Measurements from ENCODE around the gene MVB12A. TPM values are rescaled to one million over a fixed set of nuclear protein-coding genes. Genes with fewer than 3 reads are reported as not detected.

MVB12A gene
- total RNA-seq, 2 donors from 2014 or later, result 53.1 to 70.1 TPM

DNA sequence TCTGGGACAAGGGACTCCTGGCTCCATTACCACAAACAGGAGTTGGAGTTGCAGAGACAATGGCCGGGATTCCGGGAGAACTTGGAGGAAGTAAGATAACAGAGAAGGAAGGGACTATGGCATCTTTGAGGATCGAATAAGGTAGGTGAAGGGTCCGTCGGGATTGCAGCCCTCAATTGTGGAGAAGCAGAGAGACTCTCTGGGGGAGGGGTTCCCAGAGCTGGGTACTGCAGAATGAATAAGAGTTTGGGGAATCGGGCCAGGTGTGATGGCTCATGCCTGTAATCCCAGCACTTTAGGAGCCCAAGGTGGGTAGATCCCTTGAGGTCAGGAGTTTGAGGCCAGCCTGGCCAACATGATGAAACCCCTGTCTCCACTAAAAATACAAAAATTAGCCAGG lies 18.2 kb upstream of the MVB12A start:
- H3K36me3 ChIP-seq, result no peaks in the 10 kb centered on the region
- no peaks in the 10 kb centered on the region for H3K27me3 ChIP-seq
- no peak for TF ChIP-seq CTCF (IDR thresholded peaks at IDR 0.05)
- H3K27ac ChIP-seq, result no peak overlapping the region
- no peak for DNase-seq
- H3K4me1 ChIP-seq, result peaks cover 3% of the 10 kb centered on the region
- no peak overlapping the region for H3K9ac ChIP-seq (ENCODE audit: low read depth in 2 of 2, low read length in 2 of 2)
- H3K4me3 ChIP-seq, result no peak overlapping the region
- no peaks in the 10 kb centered on the region for H3K9me3 ChIP-seq
- intact Hi-C loops (cut with DNase I), result no loop called here

- H3K27me3 ChIP-seq, result no peaks in the 10 kb centered on the region
- H3K4me3 ChIP-seq, result peak overlapping the region; percentile 35
- H3K36me3 ChIP-seq, result no peaks in the 10 kb centered on the region
- DNase-seq, result no peak
- H3K9ac ChIP-seq (ENCODE audit: low read depth in 2 of 2, low read length in 2 of 2), result no peak overlapping the region
- H3K9me3 ChIP-seq, result no peaks in the 10 kb centered on the region
- peaks cover 3% of the 10 kb centered on the region for H3K4me1 ChIP-seq
- H3K27ac ChIP-seq, result no peak overlapping the region
- TF ChIP-seq CTCF (IDR thresholded peaks at IDR 0.05), result no peak
- intact Hi-C loops (cut with DNase I), result no loop called here
Measured at GRCh38 chr19:17402982-17403855, 16.6 kb upstream of the MVB12A start.

DNA sequence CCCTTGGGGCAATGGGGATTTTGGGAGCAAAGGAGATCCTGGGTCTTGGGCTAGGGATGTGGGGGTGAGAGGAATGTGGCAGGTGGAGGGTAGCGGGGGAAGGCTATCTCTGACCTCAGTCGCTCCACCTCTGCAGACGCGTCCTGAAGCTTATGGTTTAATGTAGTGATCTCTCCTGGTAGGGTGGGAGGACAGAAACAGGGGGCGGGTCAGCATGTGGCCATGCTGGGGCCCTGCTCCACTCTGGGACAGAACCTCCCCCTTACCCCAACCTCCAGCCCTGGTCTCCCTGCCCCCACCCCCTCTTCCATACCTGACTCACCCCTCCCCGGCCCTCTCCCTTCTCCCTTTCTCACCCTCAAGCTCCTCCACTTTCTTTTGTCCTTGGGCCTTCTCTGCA lies 15.8 kb upstream of the MVB12A start:
- no peaks in the 10 kb centered on the region for H3K27me3 ChIP-seq
- H3K9ac ChIP-seq (ENCODE audit: low read depth in 2 of 2, low read length in 2 of 2), result peak overlapping the region in 1 of 2 donors; percentile 83
- peaks cover 3% of the 10 kb centered on the region for H3K4me1 ChIP-seq
- H3K27ac ChIP-seq, result no peak overlapping the region
- H3K36me3 ChIP-seq, result no peaks in the 10 kb centered on the region
- no peak for TF ChIP-seq CTCF (IDR thresholded peaks at IDR 0.05)
- H3K9me3 ChIP-seq, result no peaks in the 10 kb centered on the region
- intact Hi-C loops (cut with DNase I), result no loop called here
- H3K4me3 ChIP-seq, result peak overlapping the region; percentile 35
- DNase-seq, result no peak

DNA sequence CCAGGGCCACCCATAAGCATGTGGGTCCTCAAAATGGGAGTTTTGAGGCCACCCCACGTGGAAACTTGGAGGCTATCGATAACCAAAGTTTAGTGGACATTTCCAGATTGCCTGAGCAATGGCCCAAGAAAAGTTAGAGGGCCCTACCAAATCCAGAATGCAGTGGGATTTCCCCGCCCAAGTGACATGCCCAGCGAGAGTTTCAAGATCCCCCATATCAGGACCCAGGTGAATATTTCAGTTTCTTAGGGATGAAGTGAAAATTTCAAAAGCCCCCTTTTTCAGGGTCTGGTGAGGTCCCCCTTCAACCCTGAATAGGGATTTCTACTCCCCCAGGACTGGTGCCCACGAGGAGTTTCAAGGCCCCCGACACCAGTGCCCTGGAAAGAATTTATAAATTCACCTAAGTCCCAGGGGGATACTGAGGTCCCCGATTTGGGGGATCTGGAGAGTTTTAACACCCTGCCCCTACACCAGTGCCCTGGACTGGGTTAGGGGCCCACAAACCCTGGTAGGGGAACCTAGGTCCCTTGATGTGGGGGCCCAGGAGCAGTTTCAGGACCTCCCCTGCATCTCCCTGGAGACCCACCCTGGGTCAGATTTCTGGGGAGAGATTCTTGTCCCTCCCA lies 15.1 kb upstream of the MVB12A start:
- Histone ChIP-seq H3K27me3 (no peaks in the 10 kb centered on the region), H3K4me1 (peaks cover 3% of the 10 kb centered on the region), H3K36me3 (no peaks in the 10 kb centered on the region), H3K27ac (peak overlapping the region; percentile 88), H3K9ac (ENCODE audit: low read depth in 2 of 2, low read length in 2 of 2) (peak overlapping the region; percentile 71 to 83), H3K9me3 (no peaks in the 10 kb centered on the region), H3K4me3 (peak overlapping the region; percentile 35)
- TF ChIP-seq CTCF (IDR thresholded peaks at IDR 0.05), result no peak
- no peak for DNase-seq
- intact Hi-C loops (cut with DNase I), result no loop called here

GRCh38 chr19:17405250-17406045 lies 14.4 kb upstream of the MVB12A start, which contains the start of gene BST2:
Gene BST2, minus strand, starts transcription at chr19:17405630. Its CDS starts 55 bp downstream, at chr19:17405575.
- peak within 1 kb of the TSS; percentile 35 for H3K4me3 ChIP-seq
- DNase-seq, result peak; percentile 38
- no peaks in the 10 kb centered on the region for H3K27me3 ChIP-seq
- peaks cover 3% of the 10 kb centered on the region for H3K4me1 ChIP-seq
- peak within 1 kb of the TSS; percentile 88 for H3K27ac ChIP-seq
- intact Hi-C loops (cut with DNase I), result no loop called here
- no peaks in the 10 kb centered on the region for H3K9me3 ChIP-seq
- H3K9ac ChIP-seq (ENCODE audit: low read depth in 2 of 2, low read length in 2 of 2), result peak within 1 kb of the TSS; percentile 71 to 83
- H3K36me3 ChIP-seq, result no peaks in the 10 kb centered on the region
- TF ChIP-seq CTCF (IDR thresholded peaks at IDR 0.05), result no peak
